DND-41 (cell line): ENCODE measurements around the gene COPZ1.

Source experiments
- ATAC-seq: fragments of 200-7000 bp; cut with Tn5 transposase; 3 replicates; pipeline ENCODE4 v1.9.1; 2021; ENCODE audit warnings: low read depth; ENCODE audit not compliant: insufficient read depth
- DNase-seq: peaks from one replicate; pipeline ENCODE4 v3.0.0-alpha.2; 2020
- H2AFZ ChIP-seq: 2 replicates; pipeline ENCODE4 v1.6.0; 2012; ENCODE audit warnings: low read depth, low read length
- H3K27ac ChIP-seq: 2 replicates; pipeline ENCODE4 v1.5.1; 2012; ENCODE audit warnings: low read length, inconsistent platforms
- H3K27me3 ChIP-seq: fragments of 200-600 bp; sonication (generic); 2 replicates; pipeline ENCODE4 v1.6.0; 2012; ENCODE audit warnings: low read length, mild to moderate bottlenecking, inconsistent platforms; ENCODE audit not compliant: insufficient read depth, poor library complexity
- H3K36me3 ChIP-seq: 2 replicates; pipeline ENCODE4 v1.5.1; 2012; ENCODE audit warnings: low read length, inconsistent platforms; ENCODE audit not compliant: insufficient read depth
- H3K4me1 ChIP-seq: 2 replicates; pipeline ENCODE4 v1.5.1; 2012; ENCODE audit warnings: mild to moderate bottlenecking, low read length; ENCODE audit not compliant: insufficient read depth
- H3K4me2 ChIP-seq: 2 replicates; pipeline ENCODE4 v1.6.0; 2012; ENCODE audit warnings: mild to moderate bottlenecking, moderate library complexity, low read length, inconsistent platforms; ENCODE audit not compliant: insufficient read depth
- H3K4me3 ChIP-seq, 2 experiments: fragments of 200-600 bp in 1 of 2; shearing (Covaris generic) in 1 of 2; 2 replicates each; pipeline ENCODE4 v1.5.1; 2012 to 2016; ENCODE audit warnings: inconsistent platforms in 2 of 2, low read length in 2 of 2, mild to moderate bottlenecking in 2 of 2, low read depth in 1 of 2, moderate library complexity in 1 of 2
- H3K79me2 ChIP-seq: 2 replicates; pipeline ENCODE4 v1.6.0; 2012; ENCODE audit warnings: low read length, inconsistent platforms; ENCODE audit not compliant: insufficient read depth
- H3K9ac ChIP-seq: 2 replicates; pipeline ENCODE4 v1.6.0; 2012; ENCODE audit warnings: low read depth, mild to moderate bottlenecking, inconsistent platforms, low read length, moderate library complexity
- H3K9me3 ChIP-seq: 2 replicates; pipeline ENCODE4 v1.5.1; 2012; ENCODE audit warnings: low read length, moderate library complexity, mild to moderate bottlenecking, inconsistent platforms; ENCODE audit not compliant: insufficient read depth, severe bottlenecking
- H4K20me1 ChIP-seq: 2 replicates; pipeline ENCODE4 v1.6.0; 2012; ENCODE audit warnings: low read length; ENCODE audit not compliant: insufficient read depth
- EZH2 ChIP-seq: IDR thresholded peaks from 3 replicates; pipeline ENCODE4 v1.6.1; 2012; ENCODE audit warnings: borderline replicate concordance, low read depth, mild to moderate bottlenecking, moderate library complexity, low read length, inconsistent platforms; ENCODE audit not compliant: severe bottlenecking
- TF ChIP-seq, protein P1 (sequence below): IDR thresholded peaks from 2 replicates; pipeline ENCODE4 v1.5.1; 2012; ENCODE audit warnings: borderline replicate concordance, low read length, moderate library complexity, mild to moderate bottlenecking; ENCODE audit not compliant: poor library complexity, severe bottlenecking; ENCODE audit errors: extremely low read depth

The COPZ1 gene

GRCh38 chr12:54301428-54302048 is 23.4 kb upstream of the COPZ1 start:
- H3K9ac ChIP-seq, result no peak overlapping the region
- H4K20me1 ChIP-seq, result no peaks in the 10 kb centered on the region
- DNase-seq, result no peak
- no peaks in the 10 kb centered on the region for H3K36me3 ChIP-seq
- peaks cover 17% of the 10 kb centered on the region for H3K4me1 ChIP-seq
- no peak overlapping the region for H3K27ac ChIP-seq
- H3K27me3 ChIP-seq, result peaks cover 39% of the 10 kb centered on the region
- no peak overlapping the region for H3K4me3 ChIP-seq
- no peak overlapping the region for H2AFZ ChIP-seq
- no peaks in the 10 kb centered on the region for H3K79me2 ChIP-seq
- no peaks in the 10 kb centered on the region for H3K9me3 ChIP-seq
- TF ChIP-seq EZH2, result no peak
- TF ChIP-seq, protein P1, sequence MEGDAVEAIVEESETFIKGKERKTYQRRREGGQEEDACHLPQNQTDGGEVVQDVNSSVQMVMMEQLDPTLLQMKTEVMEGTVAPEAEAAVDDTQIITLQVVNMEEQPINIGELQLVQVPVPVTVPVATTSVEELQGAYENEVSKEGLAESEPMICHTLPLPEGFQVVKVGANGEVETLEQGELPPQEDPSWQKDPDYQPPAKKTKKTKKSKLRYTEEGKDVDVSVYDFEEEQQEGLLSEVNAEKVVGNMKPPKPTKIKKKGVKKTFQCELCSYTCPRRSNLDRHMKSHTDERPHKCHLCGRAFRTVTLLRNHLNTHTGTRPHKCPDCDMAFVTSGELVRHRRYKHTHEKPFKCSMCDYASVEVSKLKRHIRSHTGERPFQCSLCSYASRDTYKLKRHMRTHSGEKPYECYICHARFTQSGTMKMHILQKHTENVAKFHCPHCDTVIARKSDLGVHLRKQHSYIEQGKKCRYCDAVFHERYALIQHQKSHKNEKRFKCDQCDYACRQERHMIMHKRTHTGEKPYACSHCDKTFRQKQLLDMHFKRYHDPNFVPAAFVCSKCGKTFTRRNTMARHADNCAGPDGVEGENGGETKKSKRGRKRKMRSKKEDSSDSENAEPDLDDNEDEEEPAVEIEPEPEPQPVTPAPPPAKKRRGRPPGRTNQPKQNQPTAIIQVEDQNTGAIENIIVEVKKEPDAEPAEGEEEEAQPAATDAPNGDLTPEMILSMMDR, result no peak
- H3K4me2 ChIP-seq, result no peak overlapping the region
- no peak for ATAC-seq

GRCh38 chr12:54303640-54304039 is 21.3 kb upstream of the COPZ1 start:
- no peaks in the 10 kb centered on the region for H4K20me1 ChIP-seq
- TF ChIP-seq, protein P1, result no peak
- no peak for TF ChIP-seq EZH2
- no peak overlapping the region for H3K9ac ChIP-seq
- no peaks in the 10 kb centered on the region for H3K36me3 ChIP-seq
- H2AFZ ChIP-seq, result no peak overlapping the region
- DNase-seq (no peak), ATAC-seq (no peak)
- no peaks in the 10 kb centered on the region for H3K9me3 ChIP-seq
- no peak overlapping the region for H3K4me3 ChIP-seq
- H3K79me2 ChIP-seq, result no peaks in the 10 kb centered on the region
- peaks cover 17% of the 10 kb centered on the region for H3K4me1 ChIP-seq
- no peak overlapping the region for H3K27ac ChIP-seq
- peak overlapping the region; percentile 62 for H3K4me2 ChIP-seq
- H3K27me3 ChIP-seq, result peaks cover 39% of the 10 kb centered on the region

DNA sequence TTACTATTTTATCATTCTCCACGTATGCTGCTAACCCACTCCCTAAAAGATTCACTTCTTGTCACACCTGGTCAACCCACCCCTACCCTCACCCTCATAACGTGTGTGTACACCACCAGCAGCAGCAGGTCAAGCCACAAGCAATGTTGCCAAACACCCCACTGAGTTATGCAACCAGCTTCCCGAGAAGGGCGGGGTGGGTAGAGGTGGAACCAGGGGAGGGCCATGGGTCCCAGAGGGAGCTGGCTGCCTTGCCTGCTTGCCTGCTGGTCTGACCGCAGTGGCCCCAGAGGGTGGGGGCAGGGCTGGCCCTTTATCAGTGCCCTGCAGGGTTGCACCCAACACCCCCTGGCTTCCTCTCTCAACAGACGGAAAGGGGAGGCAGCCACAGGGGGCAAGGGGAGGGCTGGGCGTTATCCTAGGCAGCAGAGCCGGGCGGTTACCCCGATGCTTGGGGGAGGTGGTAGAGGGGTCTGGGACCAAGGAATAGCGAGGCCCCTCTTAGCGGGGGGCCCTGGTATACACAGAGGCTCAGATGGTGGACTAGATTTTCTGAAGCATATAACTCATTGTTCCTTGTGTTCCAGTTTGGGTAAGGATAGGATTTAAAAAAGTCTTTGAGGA is 20.6 kb upstream of the COPZ1 start:
- H3K4me1 ChIP-seq, result peaks cover 17% of the 10 kb centered on the region
- peak overlapping the region in 1 of 2 experiments; percentile 42; a peak in 2 of 4 replicates for H3K4me3 ChIP-seq
- H3K4me2 ChIP-seq, result peak overlapping the region; percentile 62

More for the DNA sequence above, 20.6 kb upstream of the COPZ1 start:
- H3K79me2 ChIP-seq, result no peaks in the 10 kb centered on the region
- H3K27ac ChIP-seq, result peak overlapping the region; percentile 26
- H3K9ac ChIP-seq, result peak overlapping the region; percentile 25
- no peaks in the 10 kb centered on the region for H4K20me1 ChIP-seq
- ATAC-seq, result peak; percentile 94
- peak overlapping the region; percentile 10; the same call in 1 of the 2 replicates for H2AFZ ChIP-seq
- TF ChIP-seq, protein P1, result no peak
- TF ChIP-seq EZH2, result no peak
- no peaks in the 10 kb centered on the region for H3K9me3 ChIP-seq
- peaks cover 34% of the 10 kb centered on the region for H3K27me3 ChIP-seq
- H3K36me3 ChIP-seq, result no peaks in the 10 kb centered on the region
- DNase-seq, result peak; percentile 90
